Colonic mucosa (tissue), 4 donors: ENCODE results near the gene TBC1D21. TPM values are rescaled to one million over a fixed set of nuclear protein-coding genes. Genes with fewer than 3 reads are reported as not detected.

ENCODE experiments used
- DNase-seq: peaks from one replicate; pipeline ENCODE4 v3.0.0-alpha.2; 2020
- H3K27ac ChIP-seq: fragments of 200-600 bp; one replicate; pipeline ENCODE4 v1.8.0; 2021
- H3K27me3 ChIP-seq: fragments of 200-600 bp; one replicate; pipeline ENCODE4 v1.8.0; 2021
- H3K36me3 ChIP-seq: fragments of 200-600 bp; one replicate; pipeline ENCODE4 v1.8.0; 2021
- H3K4me1 ChIP-seq: fragments of 200-600 bp; one replicate; pipeline ENCODE4 v1.8.0; 2021; ENCODE audit warnings: mild to moderate bottlenecking
- H3K4me3 ChIP-seq: fragments of 200-600 bp; one replicate; pipeline ENCODE4 v1.8.0; 2021
- H3K9ac ChIP-seq, 2 donors: one replicate each; pipeline ENCODE4 v1.7.0; 2013; ENCODE audit warnings: control low read depth in 2 of 2, low read depth in 2 of 2, low read length in 2 of 2
- H3K9me3 ChIP-seq: fragments of 200-600 bp; one replicate; pipeline ENCODE4 v1.8.0; 2021
- intact Hi-C: fragments of 100-400 bp; cut with DNase I; formaldehyde crosslinking; loops from one replicate; pipeline ENCODE4 v1.14.1; 2022
- total RNA-seq, 2 donors: library from RNA; stranded (reverse); fragmentation: NEBNext Ultra II Directional in 1 of 2; extraction: Animal tissue kit (Norgen Biotek cat#: 25700) in 1 of 2; gene quantifications; one replicate each; pipeline ENCODE4 v1.2.1, GENCODE V29; 2021
- TF ChIP-seq, protein P1 (sequence below): fragments of 200-600 bp; IDR thresholded peaks from one replicate; pipeline ENCODE4 v1.8.0; 2022; ENCODE audit warnings: antibody characterized with exemption, mild to moderate bottlenecking
- donor health status: healthy.
- donor health status: DM: no; HTN: no; CAD: no.
- donor health status: DM: no; HTN: no; CAD: no.

The TBC1D21 gene
- total RNA-seq, 2 donors from 2014 or later = not detected

DNA sequence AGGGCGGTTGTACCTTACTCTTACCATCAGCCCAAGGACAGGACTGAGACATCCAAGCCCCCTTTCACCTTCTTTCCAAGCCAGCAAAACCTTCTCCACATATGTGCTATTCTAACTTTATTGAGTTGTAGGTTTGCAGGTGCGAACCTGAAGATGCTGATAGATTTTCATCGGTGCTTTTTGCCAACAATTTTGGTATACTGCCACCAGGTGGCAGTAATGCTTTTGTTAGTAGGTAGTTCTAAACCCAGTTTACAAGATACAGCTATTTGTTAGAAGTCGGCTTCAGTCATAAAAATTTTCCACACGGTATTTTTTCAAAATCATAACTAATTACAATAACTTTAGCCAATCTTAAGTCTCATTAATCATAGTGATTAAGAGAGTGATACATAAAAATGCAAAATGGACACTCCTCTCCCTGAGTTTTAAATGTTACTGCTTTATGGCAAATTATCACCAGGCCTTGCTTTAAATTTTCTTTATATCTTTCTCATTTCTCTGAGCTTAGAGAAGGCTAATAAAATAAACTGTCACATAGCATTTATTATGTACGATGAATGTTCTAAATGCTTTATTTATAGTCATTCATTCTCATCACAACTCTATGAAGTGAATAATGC lies 636 bp downstream of the TBC1D21 start:
- Histone ChIP-seq H3K9me3 (no peaks in the 10 kb centered on the region), H3K27ac (no peak overlapping the region), H3K4me3 (no peak overlapping the region), H3K9ac (no peak overlapping the region), H3K36me3 (no peaks in the 10 kb centered on the region), H3K27me3 (no peaks in the 10 kb centered on the region), H3K4me1 (no peaks in the 10 kb centered on the region)
- DNase-seq = peak; percentile 24
- TF ChIP-seq, protein P1, sequence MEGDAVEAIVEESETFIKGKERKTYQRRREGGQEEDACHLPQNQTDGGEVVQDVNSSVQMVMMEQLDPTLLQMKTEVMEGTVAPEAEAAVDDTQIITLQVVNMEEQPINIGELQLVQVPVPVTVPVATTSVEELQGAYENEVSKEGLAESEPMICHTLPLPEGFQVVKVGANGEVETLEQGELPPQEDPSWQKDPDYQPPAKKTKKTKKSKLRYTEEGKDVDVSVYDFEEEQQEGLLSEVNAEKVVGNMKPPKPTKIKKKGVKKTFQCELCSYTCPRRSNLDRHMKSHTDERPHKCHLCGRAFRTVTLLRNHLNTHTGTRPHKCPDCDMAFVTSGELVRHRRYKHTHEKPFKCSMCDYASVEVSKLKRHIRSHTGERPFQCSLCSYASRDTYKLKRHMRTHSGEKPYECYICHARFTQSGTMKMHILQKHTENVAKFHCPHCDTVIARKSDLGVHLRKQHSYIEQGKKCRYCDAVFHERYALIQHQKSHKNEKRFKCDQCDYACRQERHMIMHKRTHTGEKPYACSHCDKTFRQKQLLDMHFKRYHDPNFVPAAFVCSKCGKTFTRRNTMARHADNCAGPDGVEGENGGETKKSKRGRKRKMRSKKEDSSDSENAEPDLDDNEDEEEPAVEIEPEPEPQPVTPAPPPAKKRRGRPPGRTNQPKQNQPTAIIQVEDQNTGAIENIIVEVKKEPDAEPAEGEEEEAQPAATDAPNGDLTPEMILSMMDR = peak; percentile 58
- intact Hi-C loops = loop anchor here (5.0 kb wide), 1 partner anchor 33 kb away; no protein-coding TSS in a partner anchor

DNA sequence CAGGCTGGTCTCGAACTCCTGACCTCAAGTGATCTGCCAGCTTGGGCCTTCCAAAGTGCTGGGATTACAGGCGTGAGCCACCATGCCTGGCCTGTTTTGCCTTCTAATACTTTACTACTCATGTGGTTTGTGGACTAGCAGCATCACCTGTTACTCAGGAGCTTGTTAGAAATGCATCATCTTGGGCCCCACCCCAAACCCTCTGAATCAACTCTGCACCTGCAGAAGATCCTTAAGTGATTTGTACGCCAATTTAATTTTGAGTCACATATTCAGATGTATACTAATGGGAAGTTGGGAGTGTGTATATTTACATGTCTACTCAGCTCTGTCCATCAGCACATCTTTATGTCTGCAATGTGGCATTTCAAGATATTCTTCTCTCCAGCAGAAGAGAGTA lies 6.1 kb downstream of the TBC1D21 start:
- intact Hi-C loops = no loop called here
- H3K27ac ChIP-seq = no peak overlapping the region
- no peaks in the 10 kb centered on the region for H3K27me3 ChIP-seq
- TF ChIP-seq, protein P1 = no peak
- no peaks in the 10 kb centered on the region for H3K36me3 ChIP-seq
- no peak overlapping the region for H3K4me3 ChIP-seq
- H3K4me1 ChIP-seq = no peaks in the 10 kb centered on the region
- DNase-seq = no peak
- no peak overlapping the region for H3K9ac ChIP-seq
- H3K9me3 ChIP-seq = no peaks in the 10 kb centered on the region

DNA sequence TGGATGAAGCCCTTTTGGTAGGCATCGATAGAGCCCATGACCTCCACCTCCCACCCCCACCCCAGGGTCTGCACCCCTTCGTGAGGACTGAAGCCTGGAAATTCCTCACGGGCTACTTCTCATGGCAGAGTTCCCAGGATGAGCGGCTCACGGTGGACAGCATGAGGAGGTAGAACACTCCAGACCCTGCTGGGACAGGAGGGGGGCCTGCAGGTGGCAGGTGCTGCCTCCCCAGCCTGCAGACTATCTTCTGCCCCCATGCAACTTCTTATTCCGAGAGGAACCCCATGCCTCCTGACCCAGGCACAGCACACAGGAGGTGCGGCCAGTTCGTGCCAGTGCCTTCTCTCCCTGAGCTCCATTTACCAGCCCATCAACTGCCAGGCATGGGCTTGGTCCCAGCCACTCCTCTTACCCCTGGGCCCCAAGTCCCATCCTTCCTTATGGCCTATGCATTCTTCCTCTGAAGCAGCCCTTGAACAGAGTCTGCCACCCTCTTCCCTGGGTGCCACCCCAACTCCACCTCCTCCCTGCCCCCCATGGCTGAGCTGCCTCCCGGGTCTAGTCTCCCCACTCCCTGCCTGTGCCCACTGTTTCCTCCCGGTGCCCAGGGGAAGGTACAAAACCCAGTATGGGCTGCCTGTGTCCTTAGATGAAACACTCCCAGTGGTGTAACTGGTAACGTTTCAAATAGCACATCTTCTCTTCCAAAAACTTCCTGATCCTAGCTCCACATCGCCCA lies 8.4 kb downstream of the TBC1D21 start:
- Histone ChIP-seq H3K9me3 (no peaks in the 10 kb centered on the region), H3K36me3 (no peaks in the 10 kb centered on the region), H3K4me1 (no peaks in the 10 kb centered on the region), H3K4me3 (no peak overlapping the region), H3K27me3 (no peaks in the 10 kb centered on the region), H3K9ac (no peak overlapping the region), H3K27ac (no peak overlapping the region)
- no peak for DNase-seq
- TF ChIP-seq, protein P1 = no peak
- intact Hi-C loops = no loop called here

DNA sequence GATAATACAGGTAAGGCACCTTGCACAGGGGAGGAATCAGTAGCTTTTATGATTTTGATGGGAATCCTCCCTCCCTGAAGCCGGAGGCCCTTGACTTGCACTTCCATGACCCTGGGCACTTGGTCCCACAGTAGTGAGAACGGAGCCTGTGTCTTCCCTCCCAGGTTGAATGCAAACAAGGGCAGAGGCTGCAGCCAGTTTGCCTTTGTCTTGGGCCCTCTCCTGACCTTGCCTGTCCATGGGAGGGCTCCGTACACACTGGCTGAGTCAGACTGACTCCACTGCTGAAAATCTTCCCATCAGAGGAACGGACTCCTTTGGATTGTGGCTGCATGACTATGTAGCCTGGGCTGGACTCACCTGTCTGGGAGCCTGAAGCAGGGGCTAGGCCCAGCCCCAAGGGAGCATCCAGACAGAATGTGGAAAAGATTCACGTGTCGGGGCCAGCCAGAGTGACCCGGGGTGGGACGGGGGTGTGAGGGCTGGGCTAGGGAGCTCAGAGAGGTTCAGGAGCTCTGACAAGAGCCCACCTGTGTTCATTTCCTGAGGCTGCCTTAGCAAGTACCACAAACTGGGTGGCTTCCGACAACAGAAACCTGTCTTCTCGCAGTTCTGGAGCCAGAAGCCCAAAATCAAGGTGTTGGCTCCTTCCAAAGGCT lies 9.5 kb downstream of the TBC1D21 start:
- Histone ChIP-seq H3K4me3 (no peak overlapping the region), H3K4me1 (no peaks in the 10 kb centered on the region), H3K9ac (no peak overlapping the region), H3K27ac (no peak overlapping the region), H3K27me3 (no peaks in the 10 kb centered on the region), H3K36me3 (no peaks in the 10 kb centered on the region), H3K9me3 (no peaks in the 10 kb centered on the region)
- intact Hi-C loops = no loop called here
- TF ChIP-seq, protein P1 = no peak
- no peak for DNase-seq

DNA sequence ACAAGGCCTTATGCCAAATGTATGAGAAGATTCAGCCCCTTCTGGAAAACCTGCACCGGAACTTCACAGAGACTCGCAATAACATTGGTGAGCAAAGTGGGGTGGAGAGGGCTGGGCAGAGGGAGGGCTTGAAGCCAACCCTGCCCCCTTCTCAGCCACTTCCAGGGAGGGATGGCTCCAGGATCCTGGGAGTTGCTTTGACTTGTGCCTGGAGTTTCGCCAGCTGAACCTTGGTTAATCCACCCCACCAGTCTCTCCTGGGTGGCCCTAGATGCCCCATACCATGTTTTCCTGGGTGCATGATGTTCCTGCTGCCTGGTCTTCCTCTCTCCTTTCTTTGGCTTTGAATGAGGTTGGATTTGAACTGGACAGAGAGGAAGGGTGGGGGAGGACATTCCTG lies 10.8 kb downstream of the TBC1D21 start:
- no peak for DNase-seq
- H3K4me1 ChIP-seq = no peaks in the 10 kb centered on the region
- H3K4me3 ChIP-seq = no peak overlapping the region
- H3K9me3 ChIP-seq = no peaks in the 10 kb centered on the region
- no peaks in the 10 kb centered on the region for H3K36me3 ChIP-seq
- no peaks in the 10 kb centered on the region for H3K27me3 ChIP-seq
- intact Hi-C loops = no loop called here
- no peak overlapping the region for H3K9ac ChIP-seq
- no peak overlapping the region for H3K27ac ChIP-seq
- TF ChIP-seq, protein P1 = no peak
